GM19328 (cell line): Measurements from ENCODE around the gene CCDC77.

Experiments used
- ATAC-seq: cut with Tn5 transposase; IDR thresholded peaks from one replicate; pipeline ENCODE4 v1.9.1; 2021; ENCODE audit warnings: mild to moderate bottlenecking, moderate library complexity; ENCODE audit not compliant: unreplicated experiment

Gene CCDC77

DNA sequence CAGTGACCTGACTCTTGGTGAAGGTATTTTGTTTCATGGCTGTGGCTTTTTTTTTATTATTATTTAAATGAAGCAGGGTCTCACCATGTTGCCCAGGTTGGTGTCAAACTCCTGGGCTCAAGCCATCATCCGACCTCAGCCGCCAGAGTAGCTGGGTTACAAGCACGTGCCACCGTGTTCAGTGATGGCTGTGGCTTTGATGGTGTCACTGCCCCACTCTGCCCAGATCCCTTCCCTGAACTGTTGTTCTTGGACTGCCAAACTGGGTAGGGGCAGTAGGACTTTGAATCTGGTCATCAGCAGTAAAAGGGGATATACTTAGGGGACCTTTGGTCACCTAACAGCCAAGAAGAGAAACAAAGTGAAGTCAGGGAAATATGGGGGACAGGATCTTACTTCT, 77.7 kb downstream of the CCDC77 start:
- ATAC-seq: no peak

DNA sequence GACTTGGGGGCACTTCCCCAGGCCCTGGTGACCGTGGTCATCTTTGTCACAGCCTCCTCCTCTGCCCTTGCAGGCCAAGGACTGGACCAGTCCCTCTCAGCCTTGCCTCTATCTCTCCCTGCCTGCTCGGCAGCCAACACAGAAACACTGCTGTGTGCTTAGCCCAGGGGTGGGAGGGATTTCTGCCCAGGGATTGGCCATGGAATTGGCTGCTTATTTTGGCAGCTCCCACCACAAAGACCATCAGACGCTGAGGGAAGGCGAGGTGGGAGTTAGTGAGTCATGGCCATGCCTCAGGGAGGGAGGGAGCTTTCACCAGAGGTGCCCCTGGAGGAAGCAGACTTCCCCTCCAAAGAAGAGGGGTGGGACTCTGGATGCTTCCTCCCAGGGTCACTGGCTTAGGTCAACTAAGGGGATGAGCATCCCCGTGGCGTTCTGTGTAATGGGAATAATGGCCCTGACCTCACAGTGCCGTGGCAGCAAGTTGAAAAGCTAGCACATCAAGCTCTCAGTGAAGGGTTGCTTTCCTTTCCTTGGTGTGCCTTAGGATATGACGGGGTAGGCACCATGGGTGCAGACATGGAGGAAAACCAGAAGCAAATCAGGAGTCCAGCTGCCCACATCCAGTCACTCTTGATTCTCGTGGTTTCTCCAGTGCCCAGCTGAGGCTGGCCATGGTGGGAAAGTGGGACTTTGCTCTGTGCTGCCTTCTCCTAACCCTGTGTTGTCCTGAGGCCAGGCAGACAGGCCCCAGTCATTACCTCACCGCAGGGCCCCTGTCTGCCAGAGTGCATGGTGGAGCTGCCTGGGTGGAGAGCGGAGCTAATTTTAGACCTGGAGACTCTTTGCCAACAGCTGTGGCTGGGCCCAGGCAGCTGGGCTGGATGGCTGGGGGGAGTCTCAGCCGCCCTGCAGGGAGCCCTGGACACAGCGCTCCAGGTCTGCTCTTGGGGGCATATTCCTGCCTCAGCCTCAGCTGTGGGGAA, 79.7 kb downstream of the CCDC77 start:
- no peak for ATAC-seq

DNA sequence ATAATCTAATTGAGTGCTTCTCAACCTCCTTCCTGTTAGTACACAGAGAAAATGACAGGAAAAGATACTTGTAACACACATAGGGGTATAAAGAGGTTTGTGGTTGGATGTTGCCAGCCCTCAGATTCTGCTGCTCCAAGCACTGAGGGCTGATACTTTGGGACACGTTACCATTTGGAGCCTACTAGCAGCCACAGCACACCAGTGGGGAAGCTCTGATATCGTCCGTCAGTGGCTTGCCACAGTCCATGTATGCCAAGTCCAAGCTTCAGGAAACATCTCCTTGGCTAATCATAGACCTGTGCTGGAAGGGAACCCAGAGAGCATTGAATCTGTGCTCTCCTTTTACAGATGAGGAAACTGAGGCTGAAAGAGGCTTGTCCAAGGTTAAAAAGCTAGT, 80.6 kb downstream of the CCDC77 start:
- no peak for ATAC-seq

DNA sequence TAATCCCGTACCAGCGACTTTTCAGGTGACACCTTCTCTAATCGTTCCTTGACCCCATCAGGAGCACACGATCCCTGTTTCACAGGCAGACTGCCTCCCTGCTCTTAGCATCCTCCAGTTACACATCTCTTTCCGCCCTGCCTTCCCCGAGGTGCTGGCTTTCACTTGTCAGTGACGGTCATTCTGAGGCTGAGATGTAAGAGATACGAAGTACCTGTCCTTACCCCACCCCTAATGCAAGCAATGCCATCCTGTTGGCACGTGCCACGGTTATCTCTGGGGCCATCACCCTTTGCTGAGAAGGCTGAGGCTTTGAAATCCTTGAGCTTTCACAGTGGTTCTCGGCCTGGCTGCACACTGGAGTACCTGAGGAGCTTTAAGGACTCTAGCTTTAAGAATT, 82.7 kb downstream of the CCDC77 start:
- ATAC-seq: no peak

DNA sequence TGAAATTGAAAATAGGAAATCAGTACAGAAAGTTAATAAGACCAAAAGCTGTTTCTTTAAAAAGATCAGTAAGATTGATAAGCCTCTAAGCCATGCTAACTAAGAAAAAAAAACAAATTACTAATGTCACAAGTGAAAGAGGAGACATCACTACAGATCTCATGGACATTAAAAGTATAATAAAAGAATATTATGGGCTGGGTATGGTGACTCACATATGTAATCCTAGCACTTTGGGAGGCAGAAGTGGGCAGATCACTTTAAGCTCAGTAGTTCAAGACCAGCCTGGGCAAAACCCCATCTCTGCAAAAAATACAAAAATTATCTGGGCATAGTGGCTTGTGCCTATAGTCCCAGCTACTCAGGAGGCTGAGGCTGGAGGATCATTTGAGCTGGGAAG, 88.8 kb downstream of the CCDC77 start:
- ATAC-seq: no peak
